Loucy (cell line): Measurements from ENCODE around the gene AGPAT3.

Experiments
- H2AFZ ChIP-seq: fragments of 200-600 bp; sonication (generic); 2 replicates; pipeline ENCODE4 v1.6.0; 2016; ENCODE audit warnings: antibody characterized with exemption, mild to moderate bottlenecking, low read length, moderate library complexity
- H3F3A ChIP-seq: fragments of 200-600 bp; 2 replicates; pipeline ENCODE4 v1.6.0; 2016; ENCODE audit warnings: antibody characterized with exemption, low read depth, mild to moderate bottlenecking
- H3K27me3 ChIP-seq: fragments of 200-600 bp; sonication (generic); 2 replicates; pipeline ENCODE4 v1.6.1; 2014; ENCODE audit warnings: low read length, mild to moderate bottlenecking; ENCODE audit not compliant: insufficient read depth, poor library complexity, severe bottlenecking
- H3K36me3 ChIP-seq: fragments of 200-600 bp; sonication (generic); 2 replicates; pipeline ENCODE4 v1.6.1; 2016; ENCODE audit warnings: low read length; ENCODE audit not compliant: insufficient read depth
- H3K4me1 ChIP-seq: fragments of 200-600 bp; sonication (generic); 2 replicates; pipeline ENCODE4 v1.5.1; 2014; ENCODE audit warnings: low read length, mild to moderate bottlenecking; ENCODE audit not compliant: insufficient read depth, poor library complexity, severe bottlenecking
- H3K4me2 ChIP-seq: fragments of 200-600 bp; sonication (generic); 2 replicates; pipeline ENCODE4 v1.6.0; 2014; ENCODE audit warnings: antibody characterized with exemption, low read length, low read depth, mild to moderate bottlenecking; ENCODE audit not compliant: poor library complexity, severe bottlenecking
- H3K4me3 ChIP-seq: fragments of 200-600 bp; sonication (generic); 2 replicates; pipeline ENCODE4 v1.5.1; 2014; ENCODE audit warnings: low read length, mild to moderate bottlenecking, mixed read lengths; ENCODE audit not compliant: poor library complexity, severe bottlenecking
- H3K79me2 ChIP-seq: fragments of 200-600 bp; sonication (generic); 2 replicates; pipeline ENCODE4 v1.6.1; 2014; ENCODE audit warnings: low read length; ENCODE audit not compliant: insufficient read depth
- H3K9ac ChIP-seq: fragments of 200-600 bp; sonication (generic); 2 replicates; pipeline ENCODE4 v1.6.0; 2014; ENCODE audit warnings: mild to moderate bottlenecking, low read depth, low read length, moderate library complexity; ENCODE audit not compliant: poor library complexity, severe bottlenecking
- H3K9me2 ChIP-seq: fragments of 200-600 bp; sonication (generic); replicated peaks from 2 replicates; pipeline ENCODE4 v1.6.1; 2016; ENCODE audit warnings: low read depth, low read length, mixed read lengths
- H3K9me3 ChIP-seq: fragments of 200-600 bp; sonication (generic); 2 replicates; pipeline ENCODE4 v1.6.1; 2014; ENCODE audit warnings: mild to moderate bottlenecking, antibody characterized with exemption, low read length, low read depth; ENCODE audit not compliant: insufficient read depth
- H4K20me1 ChIP-seq: fragments of 200-600 bp; sonication (generic); 2 replicates; pipeline ENCODE4 v1.6.0; 2014; ENCODE audit warnings: antibody characterized with exemption, low read length, mild to moderate bottlenecking; ENCODE audit not compliant: insufficient read depth, poor library complexity, severe bottlenecking
- CTCF ChIP-seq: fragments of 200-600 bp; sonication (generic); conservative IDR thresholded peaks from 2 replicates; pipeline ENCODE4 v1.5.1; 2014; ENCODE audit warnings: mild to moderate bottlenecking, antibody characterized with exemption, low read length
- EZH2phosphoT487 ChIP-seq: fragments of 200-600 bp; IDR thresholded peaks from 2 replicates; pipeline ENCODE4 v1.6.1; 2018; ENCODE audit warnings: antibody characterized with exemption, mild to moderate bottlenecking, moderate library complexity, borderline replicate concordance

The AGPAT3 gene

GRCh38 chr21:43908167-43908566, 43.1 kb downstream of the AGPAT3 start:
- Histone ChIP-seq H3K4me3 (no peak overlapping the region), H3K9me3 (no peaks in the 10 kb centered on the region), H3F3A (no peaks in the 10 kb centered on the region), H3K36me3 (peaks cover 9% of the 10 kb centered on the region; the same call in 1 of the 2 replicates), H4K20me1 (peaks cover 6% of the 10 kb centered on the region), H3K9me2 (no peaks in the 10 kb centered on the region), H3K27me3 (no peaks in the 10 kb centered on the region), H3K4me1 (peaks cover 6% of the 10 kb centered on the region), H3K9ac (no peak overlapping the region), H3K4me2 (no peak overlapping the region), H3K79me2 (peaks cover 28% of the 10 kb centered on the region), H2AFZ (no peak overlapping the region)
- TF ChIP-seq EZH2phosphoT487: no peak
- no peak for TF ChIP-seq CTCF

- Histone ChIP-seq H3K9me3 (no peaks in the 10 kb centered on the region), H3K27me3 (no peaks in the 10 kb centered on the region), H3K79me2 (peaks cover 30% of the 10 kb centered on the region), H3K9me2 (no peaks in the 10 kb centered on the region), H3K4me1 (peaks cover 15% of the 10 kb centered on the region), H3K4me3 (no peak overlapping the region), H3K4me2 (no peak overlapping the region), H3K36me3 (peaks cover 9% of the 10 kb centered on the region; the same call in 1 of the 2 replicates), H2AFZ (no peak overlapping the region), H3F3A (no peaks in the 10 kb centered on the region), H4K20me1 (peaks cover 4% of the 10 kb centered on the region), H3K9ac (no peak overlapping the region)
- TF ChIP-seq CTCF: no peak
- no peak for TF ChIP-seq EZH2phosphoT487
Observed at GRCh38 chr21:43909741-43910400, 44.8 kb downstream of the AGPAT3 start.

GRCh38 chr21:43910460-43910859, 45.4 kb downstream of the AGPAT3 start:
- Histone ChIP-seq H3K27me3 (no peaks in the 10 kb centered on the region), H4K20me1 (peaks cover 4% of the 10 kb centered on the region), H3K36me3 (peaks cover 9% of the 10 kb centered on the region; the same call in 1 of the 2 replicates), H3K4me2 (no peak overlapping the region), H3K9ac (no peak overlapping the region), H3K4me3 (no peak overlapping the region), H3K9me3 (no peaks in the 10 kb centered on the region), H3K79me2 (peaks cover 34% of the 10 kb centered on the region), H3K4me1 (peaks cover 15% of the 10 kb centered on the region), H2AFZ (no peak overlapping the region), H3F3A (no peaks in the 10 kb centered on the region), H3K9me2 (no peaks in the 10 kb centered on the region)
- no peak for TF ChIP-seq EZH2phosphoT487
- TF ChIP-seq CTCF: no peak
